Duodenal mucosa (tissue), 2 donors: ENCODE results near the gene ADCY5.

Experiments
- H3K27ac ChIP-seq: one replicate; pipeline ENCODE4 v1.7.0; 2013; ENCODE audit warnings: low read depth, low read length
- H3K27me3 ChIP-seq, 2 donors: one replicate each; pipeline ENCODE4 v1.7.0; 2013; ENCODE audit warnings: low read length in 2 of 2, control low read depth in 1 of 2; ENCODE audit not compliant: insufficient read depth in 2 of 2, control insufficient read depth in 1 of 2
- H3K36me3 ChIP-seq, 2 donors: one replicate each; pipeline ENCODE4 v1.7.0; 2013; ENCODE audit warnings: low read length in 2 of 2, control low read depth in 1 of 2; ENCODE audit not compliant: insufficient read depth in 2 of 2, control insufficient read depth in 1 of 2
- H3K4me1 ChIP-seq, 2 donors: one replicate each; pipeline ENCODE4 v1.7.0; 2013; ENCODE audit warnings: low read length in 2 of 2, control low read depth in 1 of 2; ENCODE audit not compliant: insufficient read depth in 2 of 2, control insufficient read depth in 1 of 2
- H3K4me3 ChIP-seq, 2 donors: one replicate each; pipeline ENCODE4 v1.7.0; 2013; ENCODE audit warnings: low read length in 2 of 2, low read depth in 1 of 2
- H3K9ac ChIP-seq, 2 donors: one replicate each; pipeline ENCODE4 v1.7.0; 2013; ENCODE audit warnings: low read length in 2 of 2, low read depth in 1 of 2
- H3K9me3 ChIP-seq, 2 donors: one replicate each; pipeline ENCODE4 v1.7.0; 2013; ENCODE audit warnings: low read length in 2 of 2, control low read depth in 1 of 2; ENCODE audit not compliant: control insufficient read depth in 1 of 2

ADCY5 gene

DNA sequence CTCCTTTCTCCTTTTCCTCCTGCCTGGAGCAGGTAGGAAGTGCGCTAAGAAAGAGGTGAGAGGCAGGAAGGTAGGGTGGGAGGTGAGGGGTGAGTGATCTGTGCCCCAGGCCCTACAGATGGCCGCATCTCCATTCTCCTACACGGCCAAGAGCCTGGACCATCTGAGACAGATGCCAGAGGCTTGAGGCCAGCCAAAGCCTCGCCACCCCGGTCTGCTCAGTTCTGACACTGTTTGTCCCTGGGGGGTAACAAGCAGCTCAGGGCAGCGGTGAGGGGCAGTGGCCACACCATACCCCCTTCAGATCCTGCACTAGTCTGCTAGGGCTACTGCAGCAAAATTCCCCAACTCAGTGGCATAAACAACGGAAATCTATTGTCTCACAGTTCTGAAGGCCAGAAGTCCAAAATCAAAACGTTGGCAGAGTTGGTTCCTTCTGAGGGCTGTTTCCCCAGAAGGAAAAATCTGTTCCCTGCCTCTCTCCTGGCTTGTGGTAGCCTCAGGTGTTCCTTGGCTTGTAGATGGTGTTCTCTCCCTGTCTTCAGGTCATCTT lies 28.4 kb downstream of the ADCY5 start:
- Histone ChIP-seq H3K4me1 (peaks cover 39 to 49% of the 10 kb centered on the region in 2 donors), H3K9ac (no peak overlapping the region), H3K4me3 (no peak overlapping the region), H3K27me3 (no peaks in the 10 kb centered on the region), H3K36me3 (no peaks in the 10 kb centered on the region), H3K9me3 (no peaks in the 10 kb centered on the region), H3K27ac (no peak overlapping the region)

DNA sequence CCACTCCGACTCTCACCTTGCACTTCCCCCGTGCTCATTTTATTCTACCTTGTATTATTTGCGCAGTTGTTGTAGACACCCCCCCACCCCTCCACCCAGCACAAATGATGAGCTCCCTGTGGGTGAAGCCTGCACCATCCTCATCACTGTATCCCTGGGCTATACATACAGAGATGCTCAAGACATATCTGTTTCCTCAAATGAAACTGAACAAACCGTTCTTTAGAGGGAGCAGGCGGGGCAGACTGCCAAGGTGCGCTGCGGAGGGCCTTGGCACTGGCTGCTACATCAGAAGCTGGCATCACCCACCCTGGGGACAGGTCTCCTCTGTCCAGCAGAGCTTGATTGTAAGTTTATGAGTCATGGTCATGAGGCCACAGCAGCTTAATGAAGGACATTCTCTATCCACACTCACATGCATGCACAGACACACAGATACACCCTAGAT lies 29.0 kb downstream of the ADCY5 start:
- Histone ChIP-seq H3K4me1 (peaks cover 38 to 48% of the 10 kb centered on the region in 2 donors), H3K36me3 (no peaks in the 10 kb centered on the region), H3K9me3 (no peaks in the 10 kb centered on the region), H3K4me3 (no peak overlapping the region), H3K27me3 (no peaks in the 10 kb centered on the region), H3K27ac (no peak overlapping the region), H3K9ac (no peak overlapping the region)

DNA sequence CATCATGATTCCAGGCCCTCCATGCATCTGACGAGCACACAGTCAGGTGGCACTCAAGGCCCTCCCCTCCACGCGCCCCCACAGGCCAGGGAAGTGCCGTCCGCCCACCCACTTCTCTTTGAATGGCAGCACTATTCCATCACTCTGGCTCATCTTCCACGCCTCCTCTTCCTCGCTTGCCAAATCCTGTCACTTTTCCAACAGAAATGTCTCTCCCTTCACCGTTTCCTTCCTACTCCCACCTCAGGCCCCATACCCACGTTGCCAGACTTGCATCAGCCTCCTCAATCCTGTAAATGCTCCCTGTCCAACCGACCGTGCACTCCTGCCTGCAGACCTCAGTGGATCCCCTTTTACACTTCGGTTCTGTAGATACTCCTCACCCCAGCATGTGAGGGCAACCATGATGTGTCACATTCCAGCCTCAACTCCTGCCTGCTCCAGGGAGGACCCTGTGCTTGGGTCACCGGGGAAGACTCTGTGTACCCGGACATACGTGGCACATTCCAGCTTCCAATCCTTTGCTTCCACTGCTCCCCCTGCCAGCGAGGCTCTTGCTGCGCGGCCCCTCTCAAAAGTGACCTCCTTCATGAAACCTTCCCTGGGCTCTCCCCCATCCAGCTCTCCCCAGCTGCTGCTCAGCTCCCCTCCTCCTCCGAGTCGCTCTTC lies 29.6 kb downstream of the ADCY5 start:
- Histone ChIP-seq H3K4me3 (no peak overlapping the region), H3K27ac (no peak overlapping the region), H3K4me1 (peaks cover 32 to 44% of the 10 kb centered on the region in 2 donors), H3K27me3 (no peaks in the 10 kb centered on the region), H3K9ac (no peak overlapping the region), H3K9me3 (no peaks in the 10 kb centered on the region), H3K36me3 (no peaks in the 10 kb centered on the region)

DNA sequence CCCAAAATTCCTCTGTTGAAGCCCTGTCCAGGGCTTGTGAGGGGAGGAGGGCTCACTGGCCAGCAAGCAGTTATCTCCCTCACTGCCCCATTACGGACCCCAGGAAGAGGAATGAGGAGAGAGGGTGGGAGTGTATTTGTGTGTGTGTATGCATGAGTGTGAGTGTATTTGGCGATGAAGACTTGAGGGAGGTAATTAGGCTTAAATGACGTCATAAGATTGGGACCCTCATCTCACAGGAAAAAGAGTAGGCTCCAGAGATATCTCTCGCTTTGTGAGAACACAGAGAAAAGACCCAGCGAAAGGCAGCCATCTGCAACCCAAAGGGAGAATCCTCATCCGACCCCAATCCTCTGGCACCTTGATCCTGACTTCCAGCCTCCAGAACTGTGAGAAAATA lies 32.2 kb downstream of the ADCY5 start:
- Histone ChIP-seq H3K9me3 (no peaks in the 10 kb centered on the region), H3K27ac (no peak overlapping the region), H3K27me3 (no peaks in the 10 kb centered on the region), H3K9ac (no peak overlapping the region), H3K4me1 (peaks cover 15 to 36% of the 10 kb centered on the region in 2 donors), H3K4me3 (no peak overlapping the region), H3K36me3 (no peaks in the 10 kb centered on the region)

DNA sequence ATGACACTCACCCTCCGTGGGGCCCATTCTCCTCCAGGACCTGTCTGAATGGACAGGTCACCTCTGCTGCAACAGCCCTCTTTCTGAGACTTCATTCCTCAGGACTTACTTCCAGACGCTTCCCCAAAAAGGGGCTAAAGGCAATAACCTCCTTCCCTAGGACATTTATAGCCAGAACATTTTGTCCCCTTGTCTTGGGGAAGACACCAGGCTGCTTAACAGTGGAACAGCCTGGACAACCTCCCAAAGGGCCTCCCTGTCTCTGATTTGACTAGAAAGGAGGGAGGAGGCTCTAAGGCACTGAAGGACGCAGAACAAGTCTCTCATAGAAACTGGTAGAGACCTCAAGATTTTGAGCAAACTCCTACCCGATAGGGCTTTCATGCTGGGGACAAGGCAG lies 32.7 kb downstream of the ADCY5 start:
- Histone ChIP-seq H3K27ac (no peak overlapping the region), H3K36me3 (no peaks in the 10 kb centered on the region), H3K9ac (no peak overlapping the region), H3K4me3 (no peak overlapping the region), H3K4me1 (peaks cover 14 to 36% of the 10 kb centered on the region in 2 donors), H3K9me3 (no peaks in the 10 kb centered on the region), H3K27me3 (no peaks in the 10 kb centered on the region)

DNA sequence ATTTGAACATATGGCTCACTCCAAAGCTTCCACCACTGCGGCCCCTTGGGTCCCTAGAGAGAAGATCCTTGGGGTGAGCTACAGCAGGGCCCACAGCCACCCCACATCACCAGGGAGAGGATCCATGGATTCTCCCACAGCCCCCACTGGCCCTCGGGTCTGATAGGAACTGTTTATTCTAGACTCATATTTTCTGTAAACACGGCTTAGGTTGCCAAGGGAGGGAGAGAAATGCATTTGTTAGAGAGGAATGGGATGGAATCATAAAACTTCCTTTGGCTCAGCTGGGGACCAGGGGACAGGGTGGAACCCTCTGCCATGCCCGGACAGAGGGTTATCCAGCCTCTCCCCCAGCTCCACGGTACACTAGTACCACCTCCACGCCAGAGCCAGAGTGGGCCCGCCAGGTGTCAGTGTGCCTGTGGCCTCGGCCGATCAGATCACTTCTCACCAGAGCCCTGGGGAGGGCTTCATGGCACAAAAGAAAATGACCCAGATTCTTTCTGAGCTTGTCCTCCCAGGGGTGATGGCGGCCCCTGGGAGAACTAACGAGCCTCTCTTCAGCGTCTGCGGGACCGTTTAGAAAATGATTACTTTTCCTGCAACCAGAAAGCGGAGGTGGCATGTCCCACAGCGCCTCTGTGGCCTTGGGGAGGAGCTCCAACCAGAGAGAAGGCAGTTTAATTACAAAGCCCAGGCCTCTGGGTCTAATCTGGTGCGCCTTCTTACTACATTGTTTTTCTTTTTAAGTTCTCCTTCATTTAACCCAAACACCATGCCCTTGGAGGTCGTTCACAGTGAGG lies 33.7 kb downstream of the ADCY5 start:
- Histone ChIP-seq H3K9me3 (no peaks in the 10 kb centered on the region), H3K4me1 (peaks cover 21 to 38% of the 10 kb centered on the region in 2 donors), H3K4me3 (no peak overlapping the region), H3K9ac (no peak overlapping the region), H3K36me3 (no peaks in the 10 kb centered on the region), H3K27me3 (no peaks in the 10 kb centered on the region), H3K27ac (no peak overlapping the region)

DNA sequence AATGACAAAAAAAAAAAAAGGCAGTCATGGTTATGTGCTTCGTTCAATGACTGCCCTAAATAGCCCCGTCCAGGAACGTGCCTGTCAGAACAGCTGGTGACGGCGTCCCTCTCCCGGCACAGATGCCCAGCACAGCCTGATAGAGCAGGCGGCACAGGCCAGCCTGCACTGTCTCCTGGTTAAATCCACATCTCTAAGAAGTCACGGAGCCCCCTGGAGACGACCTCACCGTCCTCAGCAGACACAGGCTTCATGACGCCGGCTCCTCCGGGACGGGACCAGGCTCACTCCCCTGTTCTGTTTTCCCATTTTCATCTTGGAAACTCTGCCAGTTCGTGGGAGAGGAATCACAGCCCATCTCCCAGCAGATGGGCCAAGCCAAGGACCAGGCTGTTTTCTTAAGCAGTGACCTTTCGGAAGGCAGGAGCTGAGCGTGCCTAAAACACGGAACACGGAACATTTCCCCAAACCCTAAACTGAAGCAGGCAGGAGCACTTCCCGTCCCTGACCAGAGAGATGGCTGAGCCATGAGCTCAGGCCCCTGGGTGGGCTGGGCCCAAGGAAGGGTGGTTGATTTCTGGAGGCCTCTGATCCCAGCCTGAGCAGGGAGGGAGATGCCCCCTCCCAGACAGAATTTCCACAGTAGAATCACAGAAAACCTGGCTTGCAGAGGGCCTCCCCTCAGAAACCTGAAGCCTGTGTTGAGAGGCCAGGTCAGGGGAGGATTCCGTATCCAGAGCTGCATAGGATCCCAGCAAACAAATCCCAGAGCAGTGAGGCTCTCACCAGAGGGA lies 35.9 kb downstream of the ADCY5 start:
- Histone ChIP-seq H3K36me3 (no peaks in the 10 kb centered on the region), H3K27ac (peak overlapping the region; percentile 46), H3K4me1 (peaks cover 33 to 48% of the 10 kb centered on the region in 2 donors), H3K9ac (no peak overlapping the region), H3K9me3 (no peaks in the 10 kb centered on the region), H3K27me3 (no peaks in the 10 kb centered on the region), H3K4me3 (no peak overlapping the region)

DNA sequence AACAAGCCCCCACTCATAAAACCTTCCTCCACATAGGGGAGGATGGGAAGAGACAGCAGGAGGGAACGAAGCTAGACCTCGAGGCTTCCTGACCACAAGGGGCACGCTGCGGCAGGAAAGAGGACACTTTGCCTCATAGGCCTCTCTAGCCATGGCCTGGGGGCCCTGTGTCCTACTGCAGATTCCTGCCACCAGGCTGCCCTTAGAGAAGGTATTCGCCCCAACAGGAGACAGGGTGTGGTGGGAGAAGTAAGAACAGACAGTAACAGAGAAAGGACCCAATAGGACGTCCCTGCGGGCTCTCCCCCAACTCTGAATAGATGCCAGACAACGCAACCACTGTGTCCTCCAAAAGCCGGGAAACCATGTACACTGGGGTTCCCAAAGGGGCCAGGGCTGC lies 36.8 kb downstream of the ADCY5 start:
- Histone ChIP-seq H3K27ac (no peak overlapping the region), H3K9ac (peak overlapping the region; percentile 7 to 58), H3K9me3 (no peaks in the 10 kb centered on the region), H3K4me3 (no peak overlapping the region), H3K36me3 (no peaks in the 10 kb centered on the region), H3K4me1 (peaks cover 33 to 48% of the 10 kb centered on the region in 2 donors), H3K27me3 (no peaks in the 10 kb centered on the region)

DNA sequence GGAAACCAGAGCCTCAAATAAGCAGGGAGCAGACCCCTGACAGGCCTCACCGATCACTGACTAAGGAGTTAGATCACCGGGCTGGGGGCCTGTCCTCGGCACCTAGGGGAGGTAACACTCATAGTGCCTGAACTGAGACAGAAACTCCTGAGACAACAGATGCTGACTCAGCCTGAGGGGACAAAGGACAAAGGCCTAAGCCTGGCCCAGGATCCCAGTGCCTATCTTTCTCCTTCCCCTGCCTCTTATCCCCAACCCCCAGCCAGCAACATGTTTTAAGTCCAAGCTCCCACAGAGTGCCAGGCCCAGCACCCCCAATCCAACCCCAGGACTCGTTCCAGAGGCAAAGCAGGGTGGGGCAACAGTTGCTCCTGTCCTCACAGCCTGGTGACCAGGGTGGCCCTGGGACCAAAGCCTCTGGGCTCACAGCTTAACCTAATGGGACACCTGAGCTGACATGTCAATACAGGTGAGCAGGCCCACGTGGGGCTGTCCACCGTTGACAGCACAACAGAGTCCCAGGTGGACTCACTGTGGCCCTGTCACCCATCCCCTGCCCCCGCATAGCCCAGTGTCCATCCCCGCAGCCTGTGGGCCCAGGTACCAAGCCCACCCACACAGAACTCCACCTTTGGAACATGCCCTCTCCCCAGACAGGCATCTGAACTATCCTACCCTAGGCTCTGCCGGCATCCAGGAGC lies 37.4 kb downstream of the ADCY5 start:
- Histone ChIP-seq H3K27me3 (no peaks in the 10 kb centered on the region), H3K9me3 (no peaks in the 10 kb centered on the region), H3K4me1 (peaks cover 33 to 48% of the 10 kb centered on the region in 2 donors), H3K27ac (peak overlapping the region; percentile 67), H3K4me3 (peak overlapping the region; percentile 25 to 36), H3K36me3 (no peaks in the 10 kb centered on the region), H3K9ac (peak overlapping the region; percentile 48 to 58)
